Measurements from ENCODE around the gene RGMA.

- TF ChIP-seq POLR2A (IDR thresholded peaks at IDR 0.05) (no peak), POLR2AphosphoS5 (IDR thresholded peaks at IDR 0.05; ENCODE audit: insufficient read depth in 1 of 2, low read depth in 1 of 2) (no peak)
These were observed 16.5 kb upstream of the RGMA start for GRCh38 chr15:93105485-93105884.

Measured in vagina (tissue), 2 donors.